ENCODE measurements around the gene ABHD17C. TPM values are rescaled to one million over a fixed set of nuclear protein-coding genes. Genes with fewer than 3 reads are reported as not detected.

The ABHD17C gene
- total RNA-seq, 2 experiments from 2014 or later = 6.5 to 7.3 TPM

GRCh38 chr15:80803580-80804525, 108.7 kb downstream of the ABHD17C start:
- CTCF ChIA-PET = interaction anchor here (0.6 to 2.1 kb wide), 4 partner anchors 9 to 166 kb away, joined by 3 to 8 read pairs (median 3); no protein-coding TSS in a partner anchor
- Mint-ChIP-seq H3K9me3 (no peaks in the 10 kb centered on the region), H3K27me3 (ENCODE audit: low read depth) (no peaks in the 10 kb centered on the region), H3K36me3 (ENCODE audit: low read depth) (no peaks in the 10 kb centered on the region), H3K27ac (peak overlapping the region; percentile 65), H3K4me1 (ENCODE audit: low read depth) (peaks cover 24% of the 10 kb centered on the region), H3K4me3 (no peak overlapping the region)
- peak; percentile 65 for DNase-seq
- intact Hi-C loops (cut with micrococcal nuclease) = loop anchor here (2.0 to 10.0 kb wide), 3 partner anchors 153 to 491 kb away; partner anchors contain the start of gene MESD

GRCh38 chr15:80804970-80805495, 109.9 kb downstream of the ABHD17C start:
- H3K36me3 Mint-ChIP-seq (ENCODE audit: low read depth) = no peaks in the 10 kb centered on the region
- no peak overlapping the region for H3K27ac Mint-ChIP-seq
- H3K4me3 Mint-ChIP-seq = no peak overlapping the region
- H3K9me3 Mint-ChIP-seq = no peaks in the 10 kb centered on the region
- CTCF ChIA-PET = interaction anchor here (0.6 to 2.1 kb wide), 5 partner anchors 25 to 349 kb away, joined by 3 to 8 read pairs (median 3); partner anchors contain the start of gene CEMIP
- intact Hi-C loops (cut with micrococcal nuclease) = loop anchor here (2.0 to 10.0 kb wide), 3 partner anchors 152 to 490 kb away; partner anchors contain the start of gene MESD
- no peaks in the 10 kb centered on the region for H3K27me3 Mint-ChIP-seq (ENCODE audit: low read depth)
- H3K4me1 Mint-ChIP-seq (ENCODE audit: low read depth) = peaks cover 24% of the 10 kb centered on the region
- DNase-seq = peak; percentile 42

Other genes starting within 250 kb of the ABHD17C start
- not detected for gene CEMIP, start 84.1 kb downstream of the ABHD17C start, total RNA-seq